ENCODE data around the gene TSPEAR.

Gene TSPEAR

DNA sequence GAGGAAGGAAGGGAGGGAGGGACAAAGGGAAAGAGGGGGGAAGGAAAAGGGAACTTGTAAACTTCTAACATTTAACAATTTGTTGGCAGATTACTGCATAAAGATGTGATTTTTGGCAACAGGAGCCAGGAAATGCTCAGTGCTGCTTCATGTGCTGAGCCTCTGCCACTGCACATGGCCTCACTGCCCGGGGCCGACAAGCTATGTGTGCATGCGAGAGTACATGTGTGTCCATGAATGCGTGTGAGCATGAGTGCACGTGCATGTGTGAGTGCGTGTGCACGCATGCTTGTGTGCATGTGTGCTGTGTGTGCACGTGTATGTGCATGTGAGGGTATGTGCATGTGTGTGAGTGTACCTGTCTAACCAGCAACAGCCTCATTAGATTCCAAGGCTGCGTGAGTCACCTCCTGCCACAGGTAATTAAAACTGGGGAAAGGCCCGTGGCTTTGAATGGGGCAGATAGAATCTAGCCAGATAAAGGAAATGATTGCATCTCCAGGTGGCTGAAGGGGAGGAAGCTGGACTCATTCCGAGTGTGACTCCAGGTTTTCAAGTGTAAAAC is 41.4 kb upstream of the TSPEAR start:
- 91% methylated on average over 11 of the region's 11 CpGs for WGBS, 2 experiments

DNA sequence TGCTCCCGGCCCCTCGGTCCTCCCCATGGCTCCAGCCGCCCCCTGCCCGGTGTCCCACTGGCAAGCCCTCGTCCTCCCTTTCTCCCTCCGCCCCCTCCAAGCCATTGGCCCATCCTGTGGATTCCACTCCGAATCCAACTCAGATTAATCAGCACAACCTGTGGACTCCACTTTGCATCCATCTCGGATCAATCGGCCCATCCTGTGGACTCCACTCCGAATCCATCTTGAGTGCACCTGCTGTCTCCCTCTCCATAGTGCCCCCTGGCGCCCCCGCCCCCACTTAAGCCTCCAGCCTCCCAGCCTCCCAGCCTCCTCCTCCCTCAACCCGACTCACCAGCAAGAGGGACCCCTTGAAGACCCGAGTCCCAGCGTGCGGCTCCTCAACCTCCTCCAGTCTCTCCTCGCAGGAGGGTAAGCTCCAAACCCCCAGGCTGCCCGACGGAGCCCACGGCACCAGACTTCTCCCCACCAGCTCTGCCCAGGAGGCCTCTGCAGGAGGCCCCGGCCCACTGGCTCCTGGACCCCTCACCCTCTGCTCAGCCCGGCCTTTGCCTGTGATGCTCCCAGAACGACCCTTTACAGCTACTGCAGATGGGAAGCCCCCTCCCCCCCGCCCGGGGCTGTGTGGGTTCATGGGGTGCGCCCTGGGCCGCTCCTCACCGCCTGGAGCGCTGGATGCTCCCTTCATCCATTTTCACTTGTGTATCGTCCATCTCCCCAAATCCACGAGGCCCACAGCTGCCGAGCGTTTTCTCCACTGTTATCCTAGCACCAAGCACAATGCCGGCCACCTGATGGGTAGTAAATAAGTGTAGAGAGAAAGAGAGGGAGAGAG is 40.6 kb upstream of the TSPEAR start:
- no peaks in the 10 kb centered on the region for H3K36me3 ChIP-seq (ENCODE audit: control insufficient read depth, insufficient read depth, low read length)
- 85 to 86% methylated on average over 34 of the region's 34 CpGs for WGBS, 2 experiments

More for the DNA sequence above, 41.4 kb upstream of the TSPEAR start:
- H3K4me3 ChIP-seq (ENCODE audit: insufficient read depth, low read depth, low read length): no peak overlapping the region
- no peaks in the 10 kb centered on the region for H3K36me3 ChIP-seq (ENCODE audit: control insufficient read depth, insufficient read depth, low read length)
- H3K9me3 ChIP-seq (ENCODE audit: control insufficient read depth, low read length): no peaks in the 10 kb centered on the region
- peaks cover 9% of the 10 kb centered on the region for H3K4me1 ChIP-seq (ENCODE audit: control insufficient read depth, insufficient read depth, low read length)
- H3K27ac ChIP-seq (ENCODE audit: insufficient read depth, low read depth, low read length, poor library complexity, severe bottlenecking): no peak overlapping the region
- peaks cover 9% of the 10 kb centered on the region for H3K27me3 ChIP-seq (ENCODE audit: control insufficient read depth, insufficient read depth, low read length, poor library complexity, severe bottlenecking)

DNA sequence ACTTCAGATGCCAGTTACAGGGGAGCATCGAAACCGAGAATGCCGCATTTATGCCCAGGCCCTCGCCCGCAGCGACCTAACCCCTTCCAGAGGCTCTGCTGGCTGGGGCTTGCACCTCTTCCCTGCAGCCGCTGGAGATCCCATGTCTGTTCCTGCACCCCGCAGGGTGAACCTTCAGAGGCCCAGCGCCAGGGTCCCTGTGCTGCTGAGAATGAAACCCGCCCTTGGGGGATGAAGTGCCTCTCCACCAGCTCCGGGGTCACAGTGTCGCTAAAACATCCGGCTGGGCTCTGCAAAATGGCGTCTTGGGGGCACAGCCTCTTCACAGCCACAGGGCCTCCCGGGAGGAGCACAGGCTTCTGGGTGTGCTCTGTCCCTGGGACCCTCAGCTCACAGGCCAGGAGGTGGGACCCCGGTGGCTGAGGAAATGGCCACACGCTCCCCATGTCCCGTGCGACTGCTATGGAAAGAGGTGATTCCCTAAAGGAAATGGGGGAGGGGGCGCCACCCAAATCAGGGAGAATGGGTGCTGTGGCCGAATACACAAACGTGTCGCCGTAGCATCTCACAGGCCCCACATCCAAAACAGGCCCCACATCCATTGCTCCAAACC is 39.9 kb upstream of the TSPEAR start:
- Histone ChIP-seq H3K36me3 (ENCODE audit: control insufficient read depth, insufficient read depth, low read length) (no peaks in the 10 kb centered on the region), H3K9me3 (ENCODE audit: control insufficient read depth, low read length) (no peaks in the 10 kb centered on the region), H3K4me1 (ENCODE audit: control insufficient read depth, insufficient read depth, low read length) (peaks cover 9% of the 10 kb centered on the region), H3K4me3 (ENCODE audit: insufficient read depth, low read depth, low read length) (no peak overlapping the region), H3K27me3 (ENCODE audit: control insufficient read depth, insufficient read depth, low read length, poor library complexity, severe bottlenecking) (peaks cover 9% of the 10 kb centered on the region), H3K27ac (ENCODE audit: insufficient read depth, low read depth, low read length, poor library complexity, severe bottlenecking) (no peak overlapping the region)
- 88 to 92% methylated on average over 24 of the region's 24 CpGs for WGBS, 2 experiments

More for the DNA sequence above, 40.6 kb upstream of the TSPEAR start:
- Histone ChIP-seq H3K27ac (ENCODE audit: insufficient read depth, low read depth, low read length, poor library complexity, severe bottlenecking) (no peak overlapping the region), H3K4me1 (ENCODE audit: control insufficient read depth, insufficient read depth, low read length) (peaks cover 9% of the 10 kb centered on the region), H3K4me3 (ENCODE audit: insufficient read depth, low read depth, low read length) (no peak overlapping the region), H3K27me3 (ENCODE audit: control insufficient read depth, insufficient read depth, low read length, poor library complexity, severe bottlenecking) (peaks cover 9% of the 10 kb centered on the region), H3K9me3 (ENCODE audit: control insufficient read depth, low read length) (no peaks in the 10 kb centered on the region)

- H3K27me3 ChIP-seq (ENCODE audit: control insufficient read depth, insufficient read depth, low read length, poor library complexity, severe bottlenecking): peaks cover 9% of the 10 kb centered on the region
- peaks cover 9% of the 10 kb centered on the region for H3K4me1 ChIP-seq (ENCODE audit: control insufficient read depth, insufficient read depth, low read length)
- H3K27ac ChIP-seq (ENCODE audit: insufficient read depth, low read depth, low read length, poor library complexity, severe bottlenecking): no peak overlapping the region
- H3K4me3 ChIP-seq (ENCODE audit: insufficient read depth, low read depth, low read length): no peak overlapping the region
- no peaks in the 10 kb centered on the region for H3K9me3 ChIP-seq (ENCODE audit: control insufficient read depth, low read length)
- no peaks in the 10 kb centered on the region for H3K36me3 ChIP-seq (ENCODE audit: control insufficient read depth, insufficient read depth, low read length)
- WGBS, 2 experiments: 79 to 82% methylated on average over 12 of the region's 12 CpGs
Observed at GRCh38 chr21:44750675-44751025, 39.3 kb upstream of the TSPEAR start.

DNA sequence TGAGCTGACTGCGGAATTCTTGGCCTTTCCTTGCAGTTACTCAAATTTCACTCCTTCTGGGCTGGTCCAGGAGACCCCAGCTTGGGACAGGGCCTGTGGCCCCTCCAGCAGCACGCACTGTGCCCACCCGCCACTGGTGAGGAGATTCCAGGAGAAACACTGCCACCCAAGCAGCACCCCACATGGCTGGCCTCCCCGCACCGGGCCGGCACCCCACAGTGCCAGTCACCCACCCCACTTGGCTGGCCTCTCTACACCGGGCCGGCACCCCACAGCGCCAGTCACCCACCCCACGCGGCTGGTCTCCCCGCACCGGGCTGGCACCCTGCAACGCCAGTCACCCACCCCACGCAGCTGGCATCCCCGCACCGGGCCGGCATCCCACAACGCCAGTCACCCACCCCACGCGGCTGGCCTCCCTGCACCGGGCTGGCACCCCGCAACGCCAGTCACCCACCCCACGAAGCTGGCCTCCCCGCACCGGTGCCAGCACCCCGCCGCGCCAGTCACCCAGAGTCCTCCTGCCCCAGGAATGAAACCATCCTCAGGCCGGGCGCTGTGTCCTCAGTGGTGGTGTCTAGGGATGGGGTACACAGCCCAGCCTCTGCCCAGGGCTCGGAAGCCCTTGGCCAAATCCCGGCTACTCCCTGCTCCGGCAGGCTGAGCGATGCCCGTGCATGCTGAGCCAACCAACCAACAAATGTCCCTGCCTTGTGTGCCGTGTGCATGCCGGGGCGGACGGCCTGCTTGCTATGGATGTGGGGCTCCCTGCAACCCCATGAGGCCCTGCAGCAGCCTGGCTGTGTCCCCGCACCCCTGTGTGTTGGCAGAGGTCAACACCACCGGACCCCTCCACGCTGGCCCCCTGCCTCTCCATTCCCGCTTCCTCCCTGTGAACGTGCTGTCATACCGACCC is 38.6 kb upstream of the TSPEAR start:
- Histone ChIP-seq H3K4me1 (ENCODE audit: control insufficient read depth, insufficient read depth, low read length) (peaks cover 9% of the 10 kb centered on the region), H3K27me3 (ENCODE audit: control insufficient read depth, insufficient read depth, low read length, poor library complexity, severe bottlenecking) (peaks cover 9% of the 10 kb centered on the region), H3K4me3 (ENCODE audit: insufficient read depth, low read depth, low read length) (no peak overlapping the region), H3K9me3 (ENCODE audit: control insufficient read depth, low read length) (no peaks in the 10 kb centered on the region), H3K36me3 (ENCODE audit: control insufficient read depth, insufficient read depth, low read length) (no peaks in the 10 kb centered on the region), H3K27ac (ENCODE audit: insufficient read depth, low read depth, low read length, poor library complexity, severe bottlenecking) (no peak overlapping the region)
- WGBS, 2 experiments: 91 to 92% methylated on average over 47 of the region's 47 CpGs

GRCh38 chr21:44749116-44749758 is 37.9 kb upstream of the TSPEAR start:
- Histone ChIP-seq H3K4me1 (ENCODE audit: control insufficient read depth, insufficient read depth, low read length) (peaks cover 9% of the 10 kb centered on the region), H3K4me3 (ENCODE audit: insufficient read depth, low read depth, low read length) (no peak overlapping the region), H3K9me3 (ENCODE audit: control insufficient read depth, low read length) (no peaks in the 10 kb centered on the region), H3K27ac (ENCODE audit: insufficient read depth, low read depth, low read length, poor library complexity, severe bottlenecking) (no peak overlapping the region), H3K36me3 (ENCODE audit: control insufficient read depth, insufficient read depth, low read length) (no peaks in the 10 kb centered on the region), H3K27me3 (ENCODE audit: control insufficient read depth, insufficient read depth, low read length, poor library complexity, severe bottlenecking) (peaks cover 9% of the 10 kb centered on the region)
- 66 to 71% methylated on average over 26 of the region's 26 CpGs for WGBS, 2 experiments

DNA sequence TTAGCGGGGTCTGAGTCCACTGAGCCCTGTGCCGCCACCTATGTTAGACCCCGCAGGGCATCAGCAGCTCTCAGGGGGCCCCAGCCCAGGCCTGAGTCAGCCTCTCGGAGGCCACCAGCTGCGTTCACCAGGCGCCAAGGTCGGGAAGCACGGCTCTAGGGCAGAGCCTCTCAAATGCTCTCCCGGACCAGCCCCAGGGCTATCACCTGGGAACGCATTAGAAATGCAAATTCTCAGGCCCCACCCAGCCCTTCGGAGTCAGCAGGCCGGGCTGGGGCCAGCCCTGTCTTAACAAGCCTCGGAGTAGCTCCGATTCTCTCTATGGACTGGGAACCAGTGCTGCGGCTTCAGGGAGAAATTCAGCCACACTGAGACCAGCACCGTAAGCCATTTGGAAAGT is 37.2 kb upstream of the TSPEAR start:
- Histone ChIP-seq H3K27ac (ENCODE audit: insufficient read depth, low read depth, low read length, poor library complexity, severe bottlenecking) (no peak overlapping the region), H3K9me3 (ENCODE audit: control insufficient read depth, low read length) (no peaks in the 10 kb centered on the region), H3K27me3 (ENCODE audit: control insufficient read depth, insufficient read depth, low read length, poor library complexity, severe bottlenecking) (peaks cover 9% of the 10 kb centered on the region), H3K36me3 (ENCODE audit: control insufficient read depth, insufficient read depth, low read length) (no peaks in the 10 kb centered on the region), H3K4me1 (ENCODE audit: control insufficient read depth, insufficient read depth, low read length) (peaks cover 9% of the 10 kb centered on the region), H3K4me3 (ENCODE audit: insufficient read depth, low read depth, low read length) (no peak overlapping the region)
- WGBS, 2 experiments: 16 to 19% methylated on average over 16 of the region's 16 CpGs

DNA sequence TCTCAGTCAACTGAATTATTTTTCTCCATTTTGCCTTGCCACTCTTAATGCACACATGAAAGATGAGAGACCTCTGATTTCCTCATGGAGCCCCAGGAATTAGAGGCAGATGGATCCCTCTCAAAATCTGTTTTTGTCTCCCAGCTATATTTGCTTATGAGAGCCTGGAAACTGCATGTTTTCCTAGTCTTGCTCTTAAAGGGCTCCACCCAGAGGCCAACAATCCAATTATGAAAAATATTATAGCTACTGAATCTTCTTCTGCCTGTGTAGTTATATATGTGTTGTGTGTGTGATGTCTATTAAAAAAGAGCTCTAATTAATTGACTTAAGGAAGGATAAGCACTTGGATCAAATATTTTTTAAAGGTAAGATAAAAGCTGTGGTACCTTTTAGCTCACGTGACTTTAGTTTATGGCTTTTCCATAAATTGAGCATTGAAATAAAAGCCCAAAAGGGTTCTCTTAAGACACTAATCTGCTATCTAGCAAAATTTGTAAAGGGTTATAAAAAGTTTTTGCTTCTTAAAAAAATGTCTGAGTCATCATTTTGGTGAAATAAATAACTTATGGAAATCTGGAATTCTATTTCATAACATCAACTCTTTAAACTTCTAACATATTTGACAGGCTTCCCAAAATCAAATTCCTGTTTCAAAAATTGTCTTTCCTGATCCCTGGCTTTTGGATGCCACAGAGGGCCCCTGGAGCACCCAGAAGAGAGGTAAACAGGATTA is 31.2 kb upstream of the TSPEAR start:
- Histone ChIP-seq H3K4me1 (ENCODE audit: control insufficient read depth, insufficient read depth, low read length) (no peaks in the 10 kb centered on the region), H3K9me3 (ENCODE audit: control insufficient read depth, low read length) (no peaks in the 10 kb centered on the region), H3K4me3 (ENCODE audit: insufficient read depth, low read depth, low read length) (no peak overlapping the region), H3K27me3 (ENCODE audit: control insufficient read depth, insufficient read depth, low read length, poor library complexity, severe bottlenecking) (no peaks in the 10 kb centered on the region), H3K36me3 (ENCODE audit: control insufficient read depth, insufficient read depth, low read length) (no peaks in the 10 kb centered on the region), H3K27ac (ENCODE audit: insufficient read depth, low read depth, low read length, poor library complexity, severe bottlenecking) (no peak overlapping the region)
- WGBS, 2 experiments: 91 to 92% methylated on average over 1 of the region's 1 CpG

GRCh38 chr21:44741921-44742320 is 30.5 kb upstream of the TSPEAR start:
- no peaks in the 10 kb centered on the region for H3K4me1 ChIP-seq (ENCODE audit: control insufficient read depth, insufficient read depth, low read length)
- 94 to 97% methylated on average over 3 of the region's 3 CpGs for whole genome bisulfite sequencing, 2 experiments
- H3K4me3 ChIP-seq (ENCODE audit: insufficient read depth, low read depth, low read length): no peak overlapping the region
- no peaks in the 10 kb centered on the region for H3K27me3 ChIP-seq (ENCODE audit: control insufficient read depth, insufficient read depth, low read length, poor library complexity, severe bottlenecking)
- H3K36me3 ChIP-seq (ENCODE audit: control insufficient read depth, insufficient read depth, low read length): no peaks in the 10 kb centered on the region
- no peak overlapping the region for H3K27ac ChIP-seq (ENCODE audit: insufficient read depth, low read depth, low read length, poor library complexity, severe bottlenecking)
- H3K9me3 ChIP-seq (ENCODE audit: control insufficient read depth, low read length): no peaks in the 10 kb centered on the region

Data from ectodermal cell (in vitro differentiated cells).